Peyer's patch (tissue), 4 donors: ENCODE data around the gene SMARCD1.

Experiments used
- CTCF ChIP-seq, 6 experiments: fragments of 450-650 bp in 4 of 6; fragments of 200-600 bp in 2 of 6; sonication (generic) in 1 of 6; IDR thresholded peaks; one replicate each; pipeline ENCODE4 v1.5.1; 2017 to 2019; ENCODE audit warnings: antibody characterized with exemption in 6 of 6, mild to moderate bottlenecking in 3 of 6, moderate library complexity in 1 of 6
- POLR2A ChIP-seq, 2 donors: fragments of 450-650 bp; IDR thresholded peaks; one replicate each; pipeline ENCODE4 v1.5.1; 2017; ENCODE audit warnings: antibody characterized with exemption in 2 of 2, mild to moderate bottlenecking in 2 of 2, moderate library complexity in 2 of 2

GRCh38 chr12:50043308-50043707 is 41.8 kb upstream of the SMARCD1 start:
- TF ChIP-seq CTCF (IDR thresholded peaks at IDR 0.05) (no peak), POLR2A (IDR thresholded peaks at IDR 0.05) (no peak)
